ENCODE results near the gene NINL.

The NINL gene

GRCh38 chr20:25460566-25461280, 124.6 kb downstream of the NINL start:
- DNase-seq = no peak

- no peak for DNase-seq
Observed at GRCh38 chr20:25459916-25460535, 125.3 kb downstream of the NINL start.

GRCh38 chr20:25459111-25459830, 126.1 kb downstream of the NINL start:
- DNase-seq = no peak

- DNase-seq = no peak
Observed at GRCh38 chr20:25457886-25458680, 127.2 kb downstream of the NINL start.

GRCh38 chr20:25454153-25454900, 131.0 kb downstream of the NINL start:
- no peak for DNase-seq

- no peak for DNase-seq
Observed at GRCh38 chr20:25453035-25453810, 132.1 kb downstream of the NINL start.

GRCh38 chr20:25452333-25452732, 133.0 kb downstream of the NINL start:
- no peak for DNase-seq

GRCh38 chr20:25447671-25448070, 137.7 kb downstream of the NINL start:
- DNase-seq = no peak

- DNase-seq = no peak
Observed at GRCh38 chr20:25444556-25444955, 140.8 kb downstream of the NINL start.

- no peak for DNase-seq
Observed at GRCh38 chr20:25439328-25439727, 146.0 kb downstream of the NINL start.

- no peak for DNase-seq
Observed at GRCh38 chr20:25437153-25437581, 148.2 kb downstream of the NINL start.

- no peak for DNase-seq
Observed at GRCh38 chr20:25424536-25424935, 160.8 kb downstream of the NINL start.

GRCh38 chr20:25422032-25422431, 163.3 kb downstream of the NINL start:
- no peak for DNase-seq

GRCh38 chr20:25421102-25421501, 164.2 kb downstream of the NINL start:
- no peak for DNase-seq

- DNase-seq = no peak
Observed at GRCh38 chr20:25418776-25419175, 166.6 kb downstream of the NINL start.

GRCh38 chr20:25408890-25409289, 176.4 kb downstream of the NINL start:
- DNase-seq = no peak

GRCh38 chr20:25408170-25408547, 177.2 kb downstream of the NINL start:
- no peak for DNase-seq

GRCh38 chr20:25407311-25408169, 177.8 kb downstream of the NINL start, which contains the start of gene GINS1:
Gene GINS1, plus strand, starts transcription at chr20:25407673. Its CDS starts 148 bp downstream, at chr20:25407821.
- DNase-seq = peak; percentile 73 to 81

Measured in CD4-positive, alpha-beta T cell treated with Interleukin-1 beta for 1 hour (primary cell).